ENCODE measurements around the gene ERVFRD-1. TPM values are rescaled to one million over a fixed set of nuclear protein-coding genes. Genes with fewer than 3 reads are reported as not detected.
"Not testable (repeated sequence)": the region's sequence is repeated elsewhere in the genome, so short reads cannot be mapped to it uniquely, and the experiment has no call there.

ERVFRD-1 gene
- total RNA-seq, 1 experiment from 2014 or later: not detected

GRCh38 chr6:11092668-11093375, 18.7 kb downstream of the ERVFRD-1 start:
- H3K4me1 ChIP-seq (ENCODE audit: insufficient read depth, low read length): peaks cover 18% of the 10 kb centered on the region
- no peaks in the 10 kb centered on the region for H3K9me2 ChIP-seq (replicated peaks; ENCODE audit: low read length)
- POLR2A ChIA-PET (ENCODE audit: unreplicated experiment): interaction anchor here (0.6 to 1.0 kb wide), 3 partner anchors 114 to 403 kb away, joined by 3 read pairs; partner anchors contain the start of gene NEDD9
- peak overlapping the region; percentile 96 for H3K4me3 ChIP-seq (ENCODE audit: low read length)
- ATAC-seq (peak; percentile 11), DNase-seq (no peak)
- H3K27me3 ChIP-seq (ENCODE audit: low read length): no peaks in the 10 kb centered on the region
- H3K9me3 ChIP-seq (ENCODE audit: low read length): no peaks in the 10 kb centered on the region
- intact Hi-C loops (cut with micrococcal nuclease): loop anchor here (5.0 to 10.0 kb wide), 2 partner anchors 142 to 484 kb away; partner anchors contain the start of gene NEDD9
- H3F3A ChIP-seq (ENCODE audit: low read length, unreplicated experiment): no peaks in the 10 kb centered on the region
- H2AFZ ChIP-seq (ENCODE audit: low read length): peak overlapping the region; percentile 98
- peak overlapping the region; percentile 94 for H3K9ac ChIP-seq (ENCODE audit: low read length)
- no peaks in the 10 kb centered on the region for H3K36me3 ChIP-seq (ENCODE audit: low read depth, low read length)
- peak overlapping the region; percentile 69 for H3K27ac ChIP-seq (ENCODE audit: low read length)
- TF ChIP-seq, protein P1, sequence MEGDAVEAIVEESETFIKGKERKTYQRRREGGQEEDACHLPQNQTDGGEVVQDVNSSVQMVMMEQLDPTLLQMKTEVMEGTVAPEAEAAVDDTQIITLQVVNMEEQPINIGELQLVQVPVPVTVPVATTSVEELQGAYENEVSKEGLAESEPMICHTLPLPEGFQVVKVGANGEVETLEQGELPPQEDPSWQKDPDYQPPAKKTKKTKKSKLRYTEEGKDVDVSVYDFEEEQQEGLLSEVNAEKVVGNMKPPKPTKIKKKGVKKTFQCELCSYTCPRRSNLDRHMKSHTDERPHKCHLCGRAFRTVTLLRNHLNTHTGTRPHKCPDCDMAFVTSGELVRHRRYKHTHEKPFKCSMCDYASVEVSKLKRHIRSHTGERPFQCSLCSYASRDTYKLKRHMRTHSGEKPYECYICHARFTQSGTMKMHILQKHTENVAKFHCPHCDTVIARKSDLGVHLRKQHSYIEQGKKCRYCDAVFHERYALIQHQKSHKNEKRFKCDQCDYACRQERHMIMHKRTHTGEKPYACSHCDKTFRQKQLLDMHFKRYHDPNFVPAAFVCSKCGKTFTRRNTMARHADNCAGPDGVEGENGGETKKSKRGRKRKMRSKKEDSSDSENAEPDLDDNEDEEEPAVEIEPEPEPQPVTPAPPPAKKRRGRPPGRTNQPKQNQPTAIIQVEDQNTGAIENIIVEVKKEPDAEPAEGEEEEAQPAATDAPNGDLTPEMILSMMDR (conservative IDR thresholded peaks at IDR 0.05; ENCODE audit: low read depth, low read length): no peak
- no peak for TF ChIP-seq EZH2phosphoT487 (IDR thresholded peaks at IDR 0.05; ENCODE audit: borderline replicate concordance, low read length)
- TF ChIP-seq EZH2 (IDR thresholded peaks at IDR 0.05; ENCODE audit: low read length, unreplicated experiment): no peak
- H3K79me2 ChIP-seq (ENCODE audit: low read length): peaks cover 37% of the 10 kb centered on the region
- no peaks in the 10 kb centered on the region for H4K20me1 ChIP-seq (ENCODE audit: low read length)
- BruUV-seq (replicated peaks): TSS peak; percentile 65
- CTCF ChIA-PET: no interaction called here
- H3K4me2 ChIP-seq (ENCODE audit: low read length): peak overlapping the region; percentile 93

DNA sequence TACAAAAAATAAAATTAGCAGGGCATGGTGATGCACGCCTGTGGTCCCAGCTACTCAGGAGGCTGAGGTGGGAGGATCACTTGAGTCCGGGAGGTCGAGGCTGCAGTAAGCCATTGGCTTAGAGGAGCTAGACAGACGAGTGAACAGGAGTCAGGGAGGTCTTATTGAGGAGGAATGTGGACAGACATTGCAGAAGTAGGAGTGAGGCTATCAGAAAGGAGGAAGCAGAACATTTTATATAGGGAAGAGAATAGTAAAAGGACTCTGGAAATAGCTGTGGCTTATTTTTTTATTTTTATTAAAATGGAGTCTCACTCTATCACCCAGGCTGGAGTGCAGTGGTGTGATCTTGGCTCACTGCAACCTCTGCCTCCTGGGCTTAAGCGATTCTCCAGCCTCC, 20.4 kb downstream of the ERVFRD-1 start:
- H3K9ac ChIP-seq (ENCODE audit: low read length); H3K9me3 ChIP-seq (ENCODE audit: low read length); DNase-seq; CTCF ChIA-PET; H3K27me3 ChIP-seq (ENCODE audit: low read length); H3K4me2 ChIP-seq (ENCODE audit: low read length); H3K27ac ChIP-seq (ENCODE audit: low read length); ATAC-seq; BruUV-seq (replicated peaks); H3K4me3 ChIP-seq (ENCODE audit: low read length); H4K20me1 ChIP-seq (ENCODE audit: low read length); POLR2A ChIA-PET (ENCODE audit: unreplicated experiment); H2AFZ ChIP-seq (ENCODE audit: low read length); H3K9me2 ChIP-seq (replicated peaks; ENCODE audit: low read length); H3K36me3 ChIP-seq (ENCODE audit: low read depth, low read length); H3F3A ChIP-seq (ENCODE audit: low read length, unreplicated experiment): not testable (repeated sequence)
- Histone ChIP-seq H3K4me1 (ENCODE audit: insufficient read depth, low read length) (peaks cover 18% of the 10 kb centered on the region), H3K79me2 (ENCODE audit: low read length) (peaks cover 20% of the 10 kb centered on the region)
- intact Hi-C loops (cut with micrococcal nuclease): loop anchor here (5.0 to 10.0 kb wide), 2 partner anchors 144 to 486 kb away; partner anchors contain the start of gene NEDD9

GRCh38 chr6:11089695-11090094, 21.8 kb downstream of the ERVFRD-1 start:
- TF ChIP-seq EZH2phosphoT487 (IDR thresholded peaks at IDR 0.05; ENCODE audit: borderline replicate concordance, low read length): no peak
- no peak for TF ChIP-seq EZH2 (IDR thresholded peaks at IDR 0.05; ENCODE audit: low read length, unreplicated experiment)
- TF ChIP-seq, protein P1 (conservative IDR thresholded peaks at IDR 0.05; ENCODE audit: low read depth, low read length): no peak
- H3K4me3 ChIP-seq (ENCODE audit: low read length): no peak overlapping the region
- H3K36me3 ChIP-seq (ENCODE audit: low read depth, low read length): no peaks in the 10 kb centered on the region
- intact Hi-C loops (cut with micrococcal nuclease): loop anchor here (5.0 to 10.0 kb wide), 2 partner anchors 145 to 488 kb away; partner anchors contain the start of gene NEDD9
- no peak overlapping the region for H2AFZ ChIP-seq (ENCODE audit: low read length)
- no peak overlapping the region for H3K27ac ChIP-seq (ENCODE audit: low read length)
- H3K4me1 ChIP-seq (ENCODE audit: insufficient read depth, low read length): peaks cover 6% of the 10 kb centered on the region
- H3K79me2 ChIP-seq (ENCODE audit: low read length): peaks cover 6% of the 10 kb centered on the region
- DNase-seq (no peak), ATAC-seq (no peak)
- H3K9me3 ChIP-seq (ENCODE audit: low read length): no peaks in the 10 kb centered on the region
- H4K20me1 ChIP-seq (ENCODE audit: low read length): no peaks in the 10 kb centered on the region
- BruUV-seq (replicated peaks): no TSS peak
- no peak overlapping the region for H3K9ac ChIP-seq (ENCODE audit: low read length)
- no peaks in the 10 kb centered on the region for H3F3A ChIP-seq (ENCODE audit: low read length, unreplicated experiment)
- H3K4me2 ChIP-seq (ENCODE audit: low read length): no peak overlapping the region
- H3K9me2 ChIP-seq (replicated peaks; ENCODE audit: low read length): no peaks in the 10 kb centered on the region
- no peaks in the 10 kb centered on the region for H3K27me3 ChIP-seq (ENCODE audit: low read length)
- POLR2A ChIA-PET (ENCODE audit: unreplicated experiment): no interaction called here
- CTCF ChIA-PET: no interaction called here

GRCh38 chr6:11087141-11087812, 24.2 kb downstream of the ERVFRD-1 start:
- BruUV-seq (replicated peaks); H3K9me2 ChIP-seq (replicated peaks; ENCODE audit: low read length); CTCF ChIA-PET; H3K4me1 ChIP-seq (ENCODE audit: insufficient read depth, low read length); H3K27me3 ChIP-seq (ENCODE audit: low read length); H3K79me2 ChIP-seq (ENCODE audit: low read length); H3K9me3 ChIP-seq (ENCODE audit: low read length); H4K20me1 ChIP-seq (ENCODE audit: low read length); H2AFZ ChIP-seq (ENCODE audit: low read length); H3K4me3 ChIP-seq (ENCODE audit: low read length); H3K4me2 ChIP-seq (ENCODE audit: low read length); DNase-seq; H3F3A ChIP-seq (ENCODE audit: low read length, unreplicated experiment); H3K9ac ChIP-seq (ENCODE audit: low read length); H3K27ac ChIP-seq (ENCODE audit: low read length); H3K36me3 ChIP-seq (ENCODE audit: low read depth, low read length); intact Hi-C loops (cut with micrococcal nuclease); ATAC-seq: not testable (repeated sequence)
- POLR2A ChIA-PET (ENCODE audit: unreplicated experiment): interaction anchor here (0.6 kb wide), 1 partner anchor 249 kb away, joined by 4 read pairs; the partner anchor contains the start of gene MAK
